ENCODE measurements around the gene ADGRL4. TPM values are rescaled to one million over a fixed set of nuclear protein-coding genes. Genes with fewer than 3 reads are reported as not detected.

Gene ADGRL4
- total RNA-seq, 4 donors from 2014 or later: 2.8 to 22.4 (median 13.3) TPM

GRCh38 chr1:78949227-78949626 is 57.3 kb downstream of the ADGRL4 start:
- Histone ChIP-seq H3K4me1 (no peaks in the 10 kb centered on the region), H3K9me3 (no peaks in the 10 kb centered on the region), H3K36me3 (no peaks in the 10 kb centered on the region), H3K4me3 (no peak overlapping the region), H3K27ac (no peak overlapping the region), H3K27me3 (no peaks in the 10 kb centered on the region)
- no peak for DNase-seq (ENCODE audit: low spot score in 2 of 2)
- WGBS: 92% methylated on average over 2 of the region's 2 CpGs
- TF ChIP-seq POLR2A (IDR thresholded peaks at IDR 0.05) (no peak), EP300 (IDR thresholded peaks at IDR 0.05) (no peak), POLR2AphosphoS5 (IDR thresholded peaks at IDR 0.05) (no peak)
- TF ChIP-seq, protein P1, sequence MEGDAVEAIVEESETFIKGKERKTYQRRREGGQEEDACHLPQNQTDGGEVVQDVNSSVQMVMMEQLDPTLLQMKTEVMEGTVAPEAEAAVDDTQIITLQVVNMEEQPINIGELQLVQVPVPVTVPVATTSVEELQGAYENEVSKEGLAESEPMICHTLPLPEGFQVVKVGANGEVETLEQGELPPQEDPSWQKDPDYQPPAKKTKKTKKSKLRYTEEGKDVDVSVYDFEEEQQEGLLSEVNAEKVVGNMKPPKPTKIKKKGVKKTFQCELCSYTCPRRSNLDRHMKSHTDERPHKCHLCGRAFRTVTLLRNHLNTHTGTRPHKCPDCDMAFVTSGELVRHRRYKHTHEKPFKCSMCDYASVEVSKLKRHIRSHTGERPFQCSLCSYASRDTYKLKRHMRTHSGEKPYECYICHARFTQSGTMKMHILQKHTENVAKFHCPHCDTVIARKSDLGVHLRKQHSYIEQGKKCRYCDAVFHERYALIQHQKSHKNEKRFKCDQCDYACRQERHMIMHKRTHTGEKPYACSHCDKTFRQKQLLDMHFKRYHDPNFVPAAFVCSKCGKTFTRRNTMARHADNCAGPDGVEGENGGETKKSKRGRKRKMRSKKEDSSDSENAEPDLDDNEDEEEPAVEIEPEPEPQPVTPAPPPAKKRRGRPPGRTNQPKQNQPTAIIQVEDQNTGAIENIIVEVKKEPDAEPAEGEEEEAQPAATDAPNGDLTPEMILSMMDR (IDR thresholded peaks at IDR 0.05): no peak

DNA sequence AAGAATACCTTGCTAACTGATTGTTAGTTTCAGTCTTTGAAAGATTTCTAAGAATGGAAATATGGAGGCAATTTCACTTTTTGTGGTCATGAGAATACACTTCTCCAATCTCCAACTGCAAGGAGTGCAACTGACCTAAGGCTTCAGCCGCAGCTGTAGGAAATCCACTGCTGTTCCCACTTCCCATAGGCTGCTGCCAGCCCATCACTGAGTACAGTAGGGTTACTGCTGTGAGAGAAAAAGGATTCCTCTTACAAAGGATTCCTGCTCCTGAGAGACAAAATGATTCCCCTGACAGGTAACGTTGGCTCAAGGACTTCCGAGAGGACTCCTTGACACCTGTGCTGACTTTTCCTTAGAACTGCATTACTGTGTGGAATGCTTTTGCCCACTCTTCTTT is 87.4 kb downstream of the ADGRL4 start:
- H3K27ac ChIP-seq: no peak overlapping the region
- H3K27me3 ChIP-seq: no peaks in the 10 kb centered on the region
- no peak for TF ChIP-seq POLR2AphosphoS5 (IDR thresholded peaks at IDR 0.05)
- TF ChIP-seq POLR2A (IDR thresholded peaks at IDR 0.05): no peak
- no peak for TF ChIP-seq EP300 (IDR thresholded peaks at IDR 0.05)
- TF ChIP-seq, protein P1 (IDR thresholded peaks at IDR 0.05): no peak
- no peaks in the 10 kb centered on the region for H3K9me3 ChIP-seq
- H3K36me3 ChIP-seq: no peaks in the 10 kb centered on the region
- H3K4me1 ChIP-seq: no peaks in the 10 kb centered on the region
- no peak overlapping the region for H3K4me3 ChIP-seq
- no peak for DNase-seq (ENCODE audit: low spot score in 2 of 2)
- 77% methylated on average over 3 of the region's 3 CpGs for WGBS

DNA sequence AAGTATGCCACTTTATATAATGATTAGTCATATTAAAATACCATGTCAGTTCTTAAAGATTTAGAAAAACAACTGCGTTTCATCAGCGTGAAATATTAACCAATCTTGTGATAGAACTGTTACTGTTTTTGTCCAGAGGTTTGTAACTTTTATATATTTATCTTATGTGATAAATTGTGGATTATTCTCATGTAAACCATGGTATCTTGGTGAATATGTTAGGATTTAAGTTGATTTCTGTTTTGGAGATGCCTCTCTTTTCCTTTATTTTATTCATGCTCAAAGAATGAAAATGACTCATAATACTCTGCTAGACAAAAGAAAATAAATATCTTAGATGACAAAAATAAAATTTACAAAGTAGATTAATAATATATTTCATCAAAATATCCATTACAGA is 88.4 kb downstream of the ADGRL4 start:
- no peak overlapping the region for H3K4me3 ChIP-seq
- TF ChIP-seq POLR2AphosphoS5 (IDR thresholded peaks at IDR 0.05) (no peak), EP300 (IDR thresholded peaks at IDR 0.05) (no peak), POLR2A (IDR thresholded peaks at IDR 0.05) (no peak)
- TF ChIP-seq, protein P1 (IDR thresholded peaks at IDR 0.05): no peak
- 83% methylated on average over 2 of the region's 2 CpGs for WGBS
- H3K27me3 ChIP-seq: no peaks in the 10 kb centered on the region
- no peak for DNase-seq (ENCODE audit: low spot score in 2 of 2)
- H3K36me3 ChIP-seq: no peaks in the 10 kb centered on the region
- H3K27ac ChIP-seq: no peak overlapping the region
- no peaks in the 10 kb centered on the region for H3K9me3 ChIP-seq
- no peaks in the 10 kb centered on the region for H3K4me1 ChIP-seq

DNA sequence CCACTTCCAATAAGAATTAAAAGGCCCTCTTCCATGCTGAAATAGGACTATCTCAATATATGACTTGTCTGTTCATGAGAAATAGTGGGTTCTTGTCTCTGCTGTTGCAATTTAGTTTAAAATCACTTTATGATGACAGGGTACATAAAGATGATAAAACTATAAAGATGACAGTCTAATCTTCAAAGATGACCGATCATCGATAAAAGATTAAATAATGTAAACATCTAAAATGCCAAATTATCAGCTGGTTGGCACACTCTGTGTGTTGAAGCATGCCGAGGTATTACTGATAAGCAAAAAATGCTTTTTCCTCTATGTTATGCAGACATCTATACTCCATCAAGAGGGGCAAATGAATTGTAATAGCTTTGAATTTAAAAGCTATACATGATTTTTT is 89.5 kb downstream of the ADGRL4 start:
- no peak for DNase-seq (ENCODE audit: low spot score in 2 of 2)
- TF ChIP-seq, protein P1 (IDR thresholded peaks at IDR 0.05): no peak
- TF ChIP-seq POLR2A (IDR thresholded peaks at IDR 0.05) (no peak), POLR2AphosphoS5 (IDR thresholded peaks at IDR 0.05) (no peak), EP300 (IDR thresholded peaks at IDR 0.05) (no peak)
- H3K27ac ChIP-seq: no peak overlapping the region
- H3K36me3 ChIP-seq: no peaks in the 10 kb centered on the region
- H3K27me3 ChIP-seq: no peaks in the 10 kb centered on the region
- no peaks in the 10 kb centered on the region for H3K9me3 ChIP-seq
- 77% methylated on average over 3 of the region's 3 CpGs for WGBS
- no peak overlapping the region for H3K4me3 ChIP-seq
- H3K4me1 ChIP-seq: no peaks in the 10 kb centered on the region

GRCh38 chr1:78913950-78914349 is 92.6 kb downstream of the ADGRL4 start:
- H3K36me3 ChIP-seq: no peaks in the 10 kb centered on the region
- no peaks in the 10 kb centered on the region for H3K9me3 ChIP-seq
- H3K27me3 ChIP-seq: no peaks in the 10 kb centered on the region
- DNase-seq (ENCODE audit: low spot score in 2 of 2): no peak
- no peaks in the 10 kb centered on the region for H3K4me1 ChIP-seq
- 89% methylated on average over 2 of the region's 2 CpGs for WGBS
- H3K4me3 ChIP-seq: no peak overlapping the region
- H3K27ac ChIP-seq: no peak overlapping the region
- TF ChIP-seq, protein P1 (IDR thresholded peaks at IDR 0.05): no peak
- no peak for TF ChIP-seq POLR2AphosphoS5 (IDR thresholded peaks at IDR 0.05)
- no peak for TF ChIP-seq EP300 (IDR thresholded peaks at IDR 0.05)
- TF ChIP-seq POLR2A (IDR thresholded peaks at IDR 0.05): no peak

All from suprapubic skin (tissue), 4 donors.